ENCODE data around the gene HILPDA.
"Not testable (repeated sequence)": the region's sequence is repeated elsewhere in the genome, so short reads cannot be mapped to it uniquely, and the experiment has no call there.

HILPDA gene

DNA sequence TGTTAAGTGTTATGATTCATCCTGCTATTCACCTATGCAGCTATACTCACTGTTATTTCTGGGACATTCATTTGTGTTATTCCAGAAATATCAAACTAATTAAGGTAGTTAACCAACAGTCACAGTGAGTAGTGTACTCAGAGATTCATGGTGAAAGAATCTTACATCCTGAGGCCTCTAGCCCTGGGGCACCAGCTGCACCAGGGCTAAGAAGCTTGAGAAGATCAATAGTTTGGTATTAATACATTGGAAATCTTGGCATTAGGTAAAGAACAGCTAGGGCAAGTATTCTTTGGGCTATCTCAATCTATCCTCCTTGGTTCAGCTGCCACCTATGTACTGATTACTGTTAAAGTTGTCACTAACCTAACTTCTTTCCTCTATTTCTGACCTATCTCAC lies 11.2 kb downstream of the HILPDA start:
- DNase-seq, result not testable (repeated sequence)

DNA sequence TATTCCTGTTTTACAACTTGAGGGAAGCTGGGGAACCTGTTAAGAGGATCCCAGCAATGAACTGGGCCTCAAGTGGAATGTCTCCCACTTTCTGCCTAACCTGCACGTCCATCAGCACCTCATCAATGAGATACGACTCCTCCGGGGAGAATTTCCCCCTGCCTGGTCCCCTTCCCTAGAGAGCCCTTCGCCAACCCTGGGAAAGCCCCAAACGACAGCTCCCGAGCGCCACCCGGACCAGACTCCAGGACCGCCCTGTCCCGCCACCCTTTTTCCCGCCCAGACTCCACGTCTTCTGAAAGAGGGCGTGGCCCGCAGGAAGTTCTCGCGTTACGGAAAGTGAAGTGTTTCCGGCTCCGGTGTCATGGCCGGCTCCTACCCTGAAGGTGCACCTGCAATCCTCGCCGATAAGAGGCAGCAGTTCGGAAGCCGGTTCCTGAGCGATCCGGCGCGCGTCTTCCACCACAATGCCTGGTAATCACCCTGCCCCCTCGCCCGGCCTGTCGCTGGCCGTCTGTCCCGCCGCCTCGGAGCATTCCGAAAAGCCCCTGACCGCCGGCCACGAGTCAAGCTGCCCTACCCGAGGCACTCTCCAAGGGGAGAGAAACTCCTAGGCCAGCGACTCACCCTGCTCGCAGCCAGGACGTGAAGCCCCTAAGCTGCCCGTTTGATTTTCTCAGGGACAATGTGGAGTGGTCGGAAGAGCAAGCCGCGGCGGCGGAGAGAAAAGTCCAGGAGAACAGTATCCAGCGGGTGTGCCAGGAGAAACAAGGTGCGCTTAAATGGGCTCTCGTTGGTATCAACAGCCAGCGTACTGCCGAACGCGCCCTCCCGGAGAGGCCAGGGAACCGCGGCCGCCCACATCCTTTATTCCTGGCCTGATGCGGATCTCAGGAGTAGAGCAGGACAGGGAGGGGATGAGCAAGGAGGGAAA lies 21.0 kb downstream of the HILPDA start, which contains the start of gene METTL2B:
Gene METTL2B, plus strand, starts transcription at position 347 of the 934 bp plus-strand sequence. Its CDS starts 18 bp downstream, at position 365.
- DNase-seq, result peak; percentile 95

DNA sequence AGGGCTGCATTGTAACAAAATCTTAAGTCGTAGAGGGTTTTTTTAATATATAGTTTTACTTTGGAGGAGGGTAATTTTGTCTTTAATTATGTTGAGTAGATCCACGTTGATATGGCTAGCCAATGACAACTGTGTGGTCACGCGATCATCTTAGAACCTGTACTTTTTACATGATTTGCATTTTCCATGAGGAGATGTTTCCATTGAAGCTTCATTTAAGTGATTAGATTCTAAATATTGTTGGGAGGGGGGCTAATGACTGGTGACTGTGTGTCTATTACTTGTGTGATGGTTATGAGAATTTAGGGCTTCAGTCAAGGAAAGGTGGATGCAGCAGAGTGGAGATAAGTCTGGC lies 21.6 kb downstream of the HILPDA start:
- not testable (repeated sequence) for DNase-seq

DNA sequence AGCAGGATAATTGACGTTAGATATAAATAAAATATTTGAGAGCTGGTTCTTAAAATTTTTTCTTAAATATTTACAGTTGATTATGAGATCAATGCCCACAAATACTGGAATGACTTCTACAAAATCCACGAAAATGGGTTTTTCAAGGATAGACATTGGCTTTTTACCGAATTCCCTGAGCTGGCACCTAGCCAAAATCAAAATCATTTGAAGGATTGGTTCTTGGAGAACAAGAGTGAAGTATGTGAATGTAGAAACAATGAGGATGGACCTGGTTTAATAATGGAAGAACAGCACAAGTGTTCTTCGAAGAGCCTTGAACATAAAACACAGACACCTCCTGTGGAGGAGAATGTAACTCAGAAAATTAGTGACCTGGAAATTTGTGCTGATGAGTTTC lies 23.4 kb downstream of the HILPDA start:
- not testable (repeated sequence) for DNase-seq

DNA sequence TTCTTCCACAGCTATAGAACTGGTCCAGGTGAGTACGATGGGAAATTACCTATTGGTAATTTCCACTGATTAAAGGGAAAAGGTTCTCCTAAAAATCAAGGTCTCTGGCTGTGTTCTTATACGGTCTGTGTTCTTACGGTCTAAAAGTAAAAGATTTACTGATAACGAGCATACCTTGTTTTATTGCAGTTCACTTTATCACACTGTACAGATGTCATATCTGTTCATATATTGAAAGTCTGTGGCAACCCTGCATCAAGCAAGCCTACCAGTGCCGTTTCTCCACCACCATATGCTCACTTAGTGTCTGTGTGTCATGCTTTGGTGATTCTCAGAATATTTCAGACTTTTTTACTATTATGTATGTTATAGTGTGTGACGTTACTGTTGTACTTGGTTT lies 32.5 kb downstream of the HILPDA start:
- not testable (repeated sequence) for DNase-seq

DNA sequence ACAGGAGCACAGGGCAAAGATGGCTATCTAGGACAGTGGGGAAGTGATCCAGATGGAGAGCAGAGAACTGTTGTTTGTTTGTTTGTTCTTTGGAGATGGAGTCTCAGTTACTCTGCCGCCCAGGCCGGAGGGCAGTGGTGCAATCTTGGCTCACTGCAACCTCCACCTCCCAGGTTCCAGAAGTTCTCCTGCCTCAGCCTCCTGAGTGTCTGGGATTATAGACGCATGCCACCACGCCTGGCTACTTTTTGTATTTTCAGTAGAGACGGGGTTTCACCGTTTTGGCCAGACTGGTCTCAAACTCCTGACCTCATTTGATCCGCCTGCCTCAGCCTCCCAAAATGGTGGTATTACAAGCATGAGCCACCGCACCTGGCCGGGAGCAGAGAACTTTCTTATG lies 41.7 kb downstream of the HILPDA start:
- DNase-seq, result no peak

DNA sequence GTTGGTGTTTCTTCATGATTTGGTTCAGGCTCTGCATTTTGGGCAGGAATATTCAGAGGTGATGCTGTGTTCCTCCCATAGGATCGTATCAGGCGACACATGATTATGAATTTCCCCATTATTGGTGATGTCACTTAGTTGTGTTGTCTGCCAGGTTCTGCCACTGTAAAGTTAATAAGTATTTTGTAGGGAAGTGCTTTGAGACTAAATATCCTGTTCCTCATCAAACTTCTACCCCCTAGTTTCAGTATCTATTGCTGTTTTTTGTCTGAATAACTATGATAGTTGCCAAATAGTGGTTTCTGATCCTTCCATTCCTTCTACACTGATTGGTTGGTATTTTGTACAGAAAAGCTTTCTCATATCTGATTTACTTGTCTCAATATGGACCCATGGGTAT lies 49.7 kb downstream of the HILPDA start:
- not testable (repeated sequence) for DNase-seq

DNA sequence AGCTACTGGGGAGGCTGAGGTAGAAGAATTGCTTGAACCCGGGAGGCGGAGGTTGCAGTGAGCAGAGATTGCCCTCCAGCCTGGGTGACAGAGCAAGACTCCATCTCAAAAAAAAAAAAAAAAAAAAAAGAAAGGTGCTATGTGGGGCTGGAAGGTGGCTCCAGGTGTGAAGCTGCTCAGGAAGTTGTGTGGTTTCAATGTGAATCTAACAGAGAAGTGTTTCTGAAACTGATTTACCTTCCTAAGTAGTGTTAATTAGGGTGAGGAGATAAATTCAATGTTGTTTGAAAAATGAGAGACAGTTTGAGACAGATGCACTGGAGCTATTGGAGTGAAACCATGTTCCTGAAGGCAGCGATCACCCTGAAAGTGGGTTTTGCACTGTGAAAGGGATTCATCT lies 51.1 kb downstream of the HILPDA start:
- not testable (repeated sequence) for DNase-seq

DNA sequence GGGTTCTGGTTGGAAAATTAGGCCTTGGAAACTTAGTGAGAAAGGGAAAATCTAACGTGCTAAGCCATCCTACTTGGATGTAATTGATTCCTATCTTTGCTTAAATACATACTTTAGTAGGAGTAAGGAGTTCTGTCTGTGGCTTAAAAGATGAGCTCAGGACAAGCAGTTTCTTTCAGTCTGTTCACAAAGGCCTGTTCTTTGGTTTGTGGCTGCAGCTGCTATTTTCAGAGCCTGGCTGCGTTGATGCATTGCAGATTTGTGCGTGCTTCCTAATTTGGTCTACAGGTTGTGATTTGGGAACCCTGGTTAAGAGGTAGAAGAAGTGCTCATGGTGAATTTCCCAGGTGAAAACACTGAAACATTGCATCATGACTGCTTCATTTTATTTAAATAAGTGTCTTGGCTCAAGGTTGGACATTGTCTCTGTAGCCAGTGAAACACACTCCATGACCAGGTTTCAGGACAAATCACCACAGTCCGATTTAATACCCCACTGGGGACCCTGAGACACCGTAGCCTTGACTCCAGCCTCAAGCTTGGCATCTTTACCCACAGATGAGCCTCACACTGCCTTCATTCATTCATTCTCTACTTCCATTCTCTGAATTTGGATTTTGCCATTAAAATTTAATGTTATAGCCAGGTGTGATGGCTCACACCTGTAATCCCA lies 51.8 kb downstream of the HILPDA start:
- not testable (repeated sequence) for DNase-seq

All from NCI-H1105 (cell line).